IMR-90 (cell line): ENCODE results near the gene USP6NL. TPM values are rescaled to one million over a fixed set of nuclear protein-coding genes. Genes with fewer than 3 reads are reported as not detected.

ENCODE experiments used
- ATAC-seq: fragments of 200-7000 bp; cut with Tn5 transposase; 2 replicates; pipeline ENCODE4 v1.9.1; 2020; ENCODE audit warnings: low read depth, mild to moderate bottlenecking, moderate library complexity
- BruUV-seq: library from RNA; stranded (reverse); fragments of 400-500 nt; replicated peaks from 2 replicates; lab custom pipeline; 2021; lab: Mats Ljungman, UMichigan
- CTCF ChIA-PET: fragments of 300-600 bp; formaldehyde crosslinking; extraction: SDS; loops from one replicate; lab custom pipeline; 2021; ENCODE audit warnings: antibody characterized with exemption; lab: Yijun Ruan, JAX
- POLR2A ChIA-PET: fragments of 300-600 bp; sonication (Branson Sonifier 250); formaldehyde crosslinking; loops from one replicate; lab custom pipeline; 2022; ENCODE audit warnings: antibody characterized with exemption; ENCODE audit not compliant: unreplicated experiment; lab: Charles Lee
- DNase-seq: peaks from one replicate; pipeline ENCODE4 v3.0.0; 2013
- H2AFZ ChIP-seq: replicated peaks from 2 replicates; pipeline ENCODE3; 2013; ENCODE audit warnings: low read length, mild to moderate bottlenecking; ENCODE audit not compliant: poor library complexity
- H2AK5ac ChIP-seq: 2 replicates; pipeline ENCODE4 v1.6.1; 2013; ENCODE audit warnings: low read depth, low read length, inconsistent platforms
- H2AK9ac ChIP-seq: replicated peaks from 2 replicates; pipeline ENCODE3; 2013; ENCODE audit warnings: mild to moderate bottlenecking, low read depth, low read length, moderate library complexity; ENCODE audit not compliant: poor library complexity
- H2BK120ac ChIP-seq: 2 replicates; pipeline ENCODE4 v1.6.1; 2013; ENCODE audit warnings: low read depth, low read length, inconsistent platforms
- H2BK15ac ChIP-seq: 3 replicates; pipeline ENCODE4 v1.6.1; 2013; ENCODE audit warnings: low read depth, low read length, inconsistent platforms
- H2BK20ac ChIP-seq: 2 replicates; pipeline ENCODE4 v1.6.1; 2013; ENCODE audit warnings: low read depth, mild to moderate bottlenecking, inconsistent platforms, low read length, moderate library complexity
- H2BK5ac ChIP-seq: 2 replicates; pipeline ENCODE4 v1.6.1; 2013; ENCODE audit warnings: mild to moderate bottlenecking, low read depth, low read length, inconsistent platforms; ENCODE audit not compliant: poor library complexity, severe bottlenecking
- H3K14ac ChIP-seq: replicated peaks from 2 replicates; pipeline ENCODE4 v1.6.1; 2013; ENCODE audit warnings: low read depth, low read length, inconsistent platforms
- H3K18ac ChIP-seq: 2 replicates; pipeline ENCODE4 v1.6.1; 2013; ENCODE audit warnings: low read depth, low read length, control low read depth
- H3K23ac ChIP-seq: 2 replicates; pipeline ENCODE4 v1.6.1; 2013; ENCODE audit warnings: low read depth, low read length, inconsistent platforms
- H3K27ac ChIP-seq: 2 replicates; pipeline ENCODE4 v1.5.1; 2013; ENCODE audit warnings: mild to moderate bottlenecking, control low read depth, low read length; ENCODE audit not compliant: insufficient read depth
- H3K27me3 ChIP-seq: 2 replicates; pipeline ENCODE4 v1.6.1; 2013; ENCODE audit warnings: low read length; ENCODE audit not compliant: control insufficient read depth, insufficient read depth
- H3K36me3 ChIP-seq: 2 replicates; pipeline ENCODE4 v1.6.1; 2013; ENCODE audit warnings: low read length, mixed read lengths; ENCODE audit not compliant: control insufficient read depth, insufficient read depth
- H3K4ac ChIP-seq: 2 replicates; pipeline ENCODE4 v1.6.1; 2013; ENCODE audit warnings: low read depth, low read length, inconsistent platforms
- H3K4me1 ChIP-seq: 2 replicates; pipeline ENCODE4 v1.6.1; 2013; ENCODE audit warnings: low read length, mixed read lengths; ENCODE audit not compliant: control insufficient read depth, insufficient read depth
- H3K4me2 ChIP-seq: 2 replicates; pipeline ENCODE4 v1.6.1; 2013; ENCODE audit warnings: low read depth, mild to moderate bottlenecking, control low read depth, low read length, moderate library complexity
- H3K4me3 ChIP-seq: 2 replicates; pipeline ENCODE4 v1.5.1; 2013; ENCODE audit warnings: low read depth, mild to moderate bottlenecking, control low read depth, low read length, moderate library complexity; ENCODE audit not compliant: insufficient read depth
- H3K56ac ChIP-seq: 2 replicates; pipeline ENCODE4 v1.6.1; 2013; ENCODE audit warnings: low read length, inconsistent platforms; ENCODE audit not compliant: insufficient read depth; ENCODE audit errors: extremely low read depth
- H3K79me1 ChIP-seq, 2 experiments: 2 replicates each; pipeline ENCODE4 v1.6.1; 2013; ENCODE audit warnings: low read length in 2 of 2, inconsistent platforms in 1 of 2, low read depth in 1 of 2
- H3K9ac ChIP-seq: 2 replicates; pipeline ENCODE4 v1.6.1; 2013; ENCODE audit warnings: low read depth, low read length, control low read depth
- H3K9me1 ChIP-seq: 2 replicates; pipeline ENCODE4 v1.6.1; 2013; ENCODE audit warnings: low read length, inconsistent platforms; ENCODE audit not compliant: insufficient read depth
- H3K9me3 ChIP-seq: 2 replicates; pipeline ENCODE4 v1.6.1; 2013; ENCODE audit warnings: low read length; ENCODE audit not compliant: control insufficient read depth, insufficient read depth
- H4K20me1 ChIP-seq: 2 replicates; pipeline ENCODE4 v1.6.1; 2013; ENCODE audit warnings: low read length, inconsistent platforms; ENCODE audit not compliant: insufficient read depth
- H4K5ac ChIP-seq: 2 replicates; pipeline ENCODE4 v1.6.1; 2013; ENCODE audit warnings: mild to moderate bottlenecking, low read depth, low read length, control low read depth
- H4K8ac ChIP-seq, 2 experiments: 2 replicates each; pipeline ENCODE4 v1.6.1; 2013; ENCODE audit warnings: low read depth in 2 of 2, low read length in 2 of 2, control low read depth in 1 of 2, inconsistent platforms in 1 of 2
- H4K91ac ChIP-seq: 2 replicates; pipeline ENCODE4 v1.6.1; 2013; ENCODE audit warnings: low read depth, low read length, inconsistent platforms; ENCODE audit not compliant: insufficient read depth
- CHD1 ChIP-seq: IDR thresholded peaks from 2 replicates; pipeline ENCODE4 v1.6.1; 2012; ENCODE audit warnings: low read depth, low read length, improper control_type of control experiment
- FOS ChIP-seq: fragments of 150-350 bp; IDR thresholded peaks from 2 replicates; pipeline ENCODE4 v1.6.1; 2016; ENCODE audit warnings: low read depth, low read length
- MAZ ChIP-seq: IDR thresholded peaks from 2 replicates; pipeline ENCODE4 v1.6.1; 2012; ENCODE audit warnings: low read depth, mild to moderate bottlenecking, low read length, improper control_type of control experiment, moderate library complexity, borderline replicate concordance
- MXI1 ChIP-seq: IDR thresholded peaks from 2 replicates; pipeline ENCODE4 v1.6.1; 2012; ENCODE audit warnings: low read depth, mild to moderate bottlenecking, low read length, moderate library complexity, borderline replicate concordance
- NFE2L2 ChIP-seq: fragments of 150-350 bp; IDR thresholded peaks from 2 replicates; pipeline ENCODE4 v1.6.1; 2016; ENCODE audit warnings: low read depth, mild to moderate bottlenecking, low read length
- RCOR1 ChIP-seq: IDR thresholded peaks from 2 replicates; pipeline ENCODE4 v1.6.1; 2012; ENCODE audit warnings: mild to moderate bottlenecking, low read length, improper control_type of control experiment; ENCODE audit not compliant: insufficient replicate concordance
- WGBS, 2 experiments: methylation state at CpG; one replicate each; pipeline versions ENCODE4 v1.1.5 to v1.1.7; 2013; ENCODE audit warnings: missing lambda C conversion rate in 2 of 2; ENCODE audit not compliant: insufficient read length in 1 of 2; ENCODE audit errors: extremely low coverage in 2 of 2; 5-methylcytosine and 5-hydroxymethylcytosine counted together
- dilution Hi-C: fragments of 300-500 bp; cut with HindIII; formaldehyde crosslinking; loops from one replicate; pipeline ENCODE4 v1.14.3; 2018; ENCODE audit warnings: low sequenced_read_pairs; ENCODE audit not compliant: unreplicated experiment
- in situ Hi-C: fragments of 300-500 bp; cut with MboI; formaldehyde crosslinking; loops from 3 replicates; pipeline ENCODE4 v1.14.3; 2019; ENCODE audit warnings: low sequenced_read_pairs, inconsistent platforms, mixed read lengths
- intact Hi-C: fragments of 100-400 bp; cut with micrococcal nuclease; formaldehyde crosslinking; loops from 2 replicates; pipeline ENCODE4 v1.10.0; 2022
- polyA plus RNA-seq, 3 experiments: library from polyadenylated mRNA; depleted of rRNA; stranded (reverse); fragments of >200 nt; gene quantifications; 2 replicates each; pipeline ENCODE4 v1.2.3, GENCODE V29; 2012; ENCODE audit warnings: low replicate concordance in 1 of 3
- total RNA-seq: library from RNA; depleted of rRNA; stranded (reverse); fragments of >200 nt; gene quantifications from 2 replicates; pipeline ENCODE4 v1.2.3, GENCODE V29; 2012

USP6NL gene
- total and polyA plus RNA-seq, 2 of the 4 experiments (the other 2 are of a cell fraction), result 7.8 to 9.1 TPM

- Histone ChIP-seq H4K5ac (no peak overlapping the region), H3K9ac (no peak overlapping the region), H3K4me2 (no peak overlapping the region), H2AK9ac (no peak overlapping the region), H3K36me3 (no peaks in the 10 kb centered on the region), H2BK120ac (no peak overlapping the region), H3K18ac (no peak overlapping the region), H2AFZ (no peak overlapping the region), H4K91ac (no peak overlapping the region), H2BK15ac (no peak overlapping the region), H3K9me1 (no peaks in the 10 kb centered on the region), H2AK5ac (no peak overlapping the region), H4K20me1 (no peaks in the 10 kb centered on the region), H3K79me1 (no peaks in the 10 kb centered on the region), H3K9me3 (no peaks in the 10 kb centered on the region), H3K23ac (no peak overlapping the region), H3K4ac (no peak overlapping the region), H2BK5ac (no peak overlapping the region), H2BK20ac (no peak overlapping the region), H3K4me1 (no peaks in the 10 kb centered on the region), H3K27me3 (0 out of 2 replicates have a peak, but pooled peaks cover 2% of the 10 kb centered on the region), H3K4me3 (no peak overlapping the region), H3K14ac (no peak overlapping the region), H3K27ac (no peak overlapping the region), H3K56ac (no peak overlapping the region), H4K8ac (no peak overlapping the region)
- intact Hi-C loops, result no loop called here
- in situ Hi-C loops, result no loop called here
- WGBS, 2 experiments, result 82% methylated on average over 7 of the region's 8 CpGs; no CpG with 5 or more reads in 1 of the 2 experiments
- ATAC-seq (no peak), DNase-seq (no peak)
- POLR2A ChIA-PET, result no interaction called here
- TF ChIP-seq MAZ (no peak), CHD1 (no peak), RCOR1 (no peak), MXI1 (no peak), FOS (no peak), NFE2L2 (no peak)
- no TSS peak for BruUV-seq
- dilution Hi-C loops, result no loop called here
- CTCF ChIA-PET, result no interaction called here
Measured at GRCh38 chr10:11642566-11642965, 31.1 kb upstream of the USP6NL start.
